HL-60 (cell line): ENCODE results near the gene PROS1.

Source experiments
- SPI1 ChIP-seq: IDR thresholded peaks from 2 replicates; pipeline ENCODE4 v1.6.1; 2012; ENCODE audit warnings: low read depth, mild to moderate bottlenecking, borderline replicate concordance
- TF ChIP-seq, protein P1 (sequence below): IDR thresholded peaks from one replicate; pipeline ENCODE4 v1.5.1; 2011; ENCODE audit warnings: low read length, control low read depth, inconsistent platforms; ENCODE audit not compliant: insufficient read depth

DNA sequence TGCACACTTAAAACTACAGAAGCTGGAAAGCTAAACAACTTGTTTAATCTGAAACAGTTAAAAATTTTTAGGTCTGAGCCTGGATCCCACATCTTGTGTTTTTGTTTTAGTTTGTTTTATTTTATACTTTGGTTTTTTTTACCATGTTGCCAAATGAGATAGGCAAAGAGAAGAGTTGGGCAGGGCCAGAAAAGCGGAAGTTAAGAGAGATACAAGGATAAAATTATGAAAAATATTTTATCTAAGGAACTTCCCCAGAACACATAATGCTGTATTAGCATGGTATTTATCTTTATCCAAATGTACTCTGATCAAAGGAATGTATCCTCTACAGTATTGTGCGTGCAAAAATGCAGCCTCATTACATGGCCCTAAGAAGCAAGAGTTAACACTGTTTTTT, 50.7 kb downstream of the PROS1 start:
- TF ChIP-seq, protein P1, sequence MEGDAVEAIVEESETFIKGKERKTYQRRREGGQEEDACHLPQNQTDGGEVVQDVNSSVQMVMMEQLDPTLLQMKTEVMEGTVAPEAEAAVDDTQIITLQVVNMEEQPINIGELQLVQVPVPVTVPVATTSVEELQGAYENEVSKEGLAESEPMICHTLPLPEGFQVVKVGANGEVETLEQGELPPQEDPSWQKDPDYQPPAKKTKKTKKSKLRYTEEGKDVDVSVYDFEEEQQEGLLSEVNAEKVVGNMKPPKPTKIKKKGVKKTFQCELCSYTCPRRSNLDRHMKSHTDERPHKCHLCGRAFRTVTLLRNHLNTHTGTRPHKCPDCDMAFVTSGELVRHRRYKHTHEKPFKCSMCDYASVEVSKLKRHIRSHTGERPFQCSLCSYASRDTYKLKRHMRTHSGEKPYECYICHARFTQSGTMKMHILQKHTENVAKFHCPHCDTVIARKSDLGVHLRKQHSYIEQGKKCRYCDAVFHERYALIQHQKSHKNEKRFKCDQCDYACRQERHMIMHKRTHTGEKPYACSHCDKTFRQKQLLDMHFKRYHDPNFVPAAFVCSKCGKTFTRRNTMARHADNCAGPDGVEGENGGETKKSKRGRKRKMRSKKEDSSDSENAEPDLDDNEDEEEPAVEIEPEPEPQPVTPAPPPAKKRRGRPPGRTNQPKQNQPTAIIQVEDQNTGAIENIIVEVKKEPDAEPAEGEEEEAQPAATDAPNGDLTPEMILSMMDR, result no peak
- no peak for TF ChIP-seq SPI1
